K562 (cell line): ENCODE data around the gene VSTM2B. TPM values are rescaled to one million over a fixed set of nuclear protein-coding genes. Genes with fewer than 3 reads are reported as not detected.

Experiments used
- ASH1L ChIP-seq: fragments of 450-650 bp; IDR thresholded peaks from 2 replicates; pipeline ENCODE4 v1.6.1; 2018; ENCODE audit warnings: borderline replicate concordance, mild to moderate bottlenecking, low read depth; ENCODE audit not compliant: partially characterized antibody
- CBFA2T3 ChIP-seq: fragments of 450-650 bp; IDR thresholded peaks from 2 replicates; pipeline ENCODE4 v1.6.1; 2017
- CBX5 ChIP-seq: IDR thresholded peaks from 2 replicates; pipeline ENCODE4 v1.6.1; 2014; ENCODE audit warnings: low read depth, borderline replicate concordance
- CREM ChIP-seq: IDR thresholded peaks from 2 replicates; pipeline ENCODE4 v1.6.1; 2014; ENCODE audit warnings: antibody characterized with exemption, low read depth
- GATA2 ChIP-seq: sonication (generic); formaldehyde crosslinking; IDR thresholded peaks from 2 replicates; pipeline ENCODE4 v1.4.0; 2020; ENCODE audit warnings: mild to moderate bottlenecking, missing genetic modification reagents
- HMGN3 ChIP-seq: IDR thresholded peaks from 2 replicates; pipeline ENCODE4 v1.6.1; 2011; ENCODE audit warnings: borderline replicate concordance, low read depth, mild to moderate bottlenecking, mixed read lengths, low read length; ENCODE audit not compliant: insufficient read length; ENCODE audit errors: extremely low read depth
- IRF2 ChIP-seq: sonication (generic); formaldehyde crosslinking; IDR thresholded peaks from 2 replicates; pipeline ENCODE4 v1.8.1; 2022; ENCODE audit warnings: mild to moderate bottlenecking, missing genetic modification reagents
- KDM2B ChIP-seq: fragments of 250-450 bp; sonication (Bioruptor Pico); IDR thresholded peaks from 2 replicates; pipeline ENCODE4 v1.8.0; 2021; ENCODE audit warnings: mild to moderate bottlenecking, moderate library complexity
- MCM7 ChIP-seq, 2 experiments: fragments of 450-650 bp; IDR thresholded peaks; 2 replicates each; pipeline ENCODE4 v1.6.1; 2016 to 2018
- NEUROD1 ChIP-seq: fragments of 150-350 bp; IDR thresholded peaks from 2 replicates; pipeline ENCODE4 v1.6.1; 2014; ENCODE audit warnings: borderline replicate concordance, low read length, low read depth; ENCODE audit not compliant: partially characterized antibody
- NR1H2 ChIP-seq: sonication (generic); formaldehyde crosslinking; IDR thresholded peaks from 2 replicates; pipeline ENCODE4 v1.4.0; 2020; ENCODE audit warnings: mild to moderate bottlenecking, missing genetic modification reagents
- POLR2A ChIP-seq: fragments of 450-650 bp; conservative IDR thresholded peaks from 2 replicates; pipeline ENCODE4 v1.6.1; 2016
- POLR2G ChIP-seq: fragments of 200-400 bp; formaldehyde crosslinking; IDR thresholded peaks from 2 replicates; pipeline ENCODE4 v1.6.1; 2017; ENCODE audit warnings: low read depth, mild to moderate bottlenecking, antibody characterized with exemption, low read length, moderate library complexity
- RAD21 ChIP-seq, 2 experiments: fragments of 250-450 bp in 1 of 2; fragments of 450-650 bp in 1 of 2; sonication (Bioruptor Pico) in 1 of 2; formaldehyde crosslinking in 1 of 2; IDR thresholded peaks in 1 of 2; conservative IDR thresholded peaks in 1 of 2; 2 replicates each; pipeline versions ENCODE4 v1.4.0 to v1.8.0; 2020 to 2022; ENCODE audit warnings: mild to moderate bottlenecking in 2 of 2, moderate library complexity in 1 of 2
- SMAD1 ChIP-seq: fragments of 150-350 bp; IDR thresholded peaks from 2 replicates; pipeline ENCODE4 v1.6.1; 2014; ENCODE audit warnings: low read length, low read depth; ENCODE audit not compliant: partially characterized antibody
- ZBTB1 ChIP-seq: sonication (generic); formaldehyde crosslinking; IDR thresholded peaks from 2 replicates; pipeline ENCODE4 v1.8.1; 2023; ENCODE audit warnings: missing genetic modification reagents, low read depth, mild to moderate bottlenecking, borderline replicate concordance
- ZNF184 ChIP-seq: sonication (generic); formaldehyde crosslinking; IDR thresholded peaks from 2 replicates; pipeline ENCODE4 v1.5.0; 2020; ENCODE audit warnings: missing genetic modification reagents
- ZNF263 ChIP-seq: sonication (generic); formaldehyde crosslinking; IDR thresholded peaks from 2 replicates; pipeline ENCODE4 v1.8.0; 2022; ENCODE audit warnings: mild to moderate bottlenecking, missing genetic modification reagents, borderline replicate concordance
- ZNF764 ChIP-seq: fragments of 250-450 bp; sonication (Bioruptor Pico); IDR thresholded peaks from 2 replicates; pipeline ENCODE4 v1.4.0; 2020; ENCODE audit warnings: low read depth, mild to moderate bottlenecking, moderate library complexity
- polyA plus RNA-seq, 8 experiments: library from polyadenylated mRNA; depleted of rRNA in 4 of 8; stranded (reverse) in 5 of 8; unstranded in 3 of 8; fragments of >200 nt; fragmentation: Nextera tagmentation in 2 of 8; fragmentation: Illumina TruSeq in 1 of 8; extraction: Ambion mirVana in 2 of 8; extraction: Trizol in 1 of 8; gene quantifications; 2 replicates each; pipeline versions ENCODE4 v1.2.1 to v1.2.3, GENCODE V29; 2011 to 2014; ENCODE audit warnings: inconsistent platforms in 1 of 8, missing spikeins in 1 of 8
- total RNA-seq, 7 experiments: library from RNA; depleted of rRNA in 6 of 7; stranded (reverse); fragments of >200 nt in 6 of 7; fragmentation: Illumina TruSeq in 2 of 7; extraction: Trizol in 2 of 7; gene quantifications; 2 replicates each; pipeline versions ENCODE4 v1.2.1 to v1.2.3, GENCODE V29; 2011 to 2021; ENCODE audit warnings: low replicate concordance in 1 of 7
- TF ChIP-seq, protein P1 (sequence below): IDR thresholded peaks from 2 replicates; pipeline ENCODE4 v1.6.1; 2014; ENCODE audit warnings: antibody characterized with exemption
- TF ChIP-seq, protein P2 (sequence below): fragments of 200-400 bp; formaldehyde crosslinking; IDR thresholded peaks from 2 replicates; pipeline ENCODE4 v1.6.1; 2017; ENCODE audit warnings: mild to moderate bottlenecking, low read depth, low read length, moderate library complexity
- TF ChIP-seq, protein P3 (sequence below): IDR thresholded peaks from 3 replicates; pipeline ENCODE4 v1.6.1; 2011; ENCODE audit warnings: borderline replicate concordance, mild to moderate bottlenecking, moderate library complexity; ENCODE audit not compliant: insufficient read length; ENCODE audit errors: extremely low read depth

Gene VSTM2B
- total and polyA plus RNA-seq, 9 of the 15 experiments (the other 6 are each of a cell fraction or from before 2014, with no cell fraction given): not detected

DNA sequence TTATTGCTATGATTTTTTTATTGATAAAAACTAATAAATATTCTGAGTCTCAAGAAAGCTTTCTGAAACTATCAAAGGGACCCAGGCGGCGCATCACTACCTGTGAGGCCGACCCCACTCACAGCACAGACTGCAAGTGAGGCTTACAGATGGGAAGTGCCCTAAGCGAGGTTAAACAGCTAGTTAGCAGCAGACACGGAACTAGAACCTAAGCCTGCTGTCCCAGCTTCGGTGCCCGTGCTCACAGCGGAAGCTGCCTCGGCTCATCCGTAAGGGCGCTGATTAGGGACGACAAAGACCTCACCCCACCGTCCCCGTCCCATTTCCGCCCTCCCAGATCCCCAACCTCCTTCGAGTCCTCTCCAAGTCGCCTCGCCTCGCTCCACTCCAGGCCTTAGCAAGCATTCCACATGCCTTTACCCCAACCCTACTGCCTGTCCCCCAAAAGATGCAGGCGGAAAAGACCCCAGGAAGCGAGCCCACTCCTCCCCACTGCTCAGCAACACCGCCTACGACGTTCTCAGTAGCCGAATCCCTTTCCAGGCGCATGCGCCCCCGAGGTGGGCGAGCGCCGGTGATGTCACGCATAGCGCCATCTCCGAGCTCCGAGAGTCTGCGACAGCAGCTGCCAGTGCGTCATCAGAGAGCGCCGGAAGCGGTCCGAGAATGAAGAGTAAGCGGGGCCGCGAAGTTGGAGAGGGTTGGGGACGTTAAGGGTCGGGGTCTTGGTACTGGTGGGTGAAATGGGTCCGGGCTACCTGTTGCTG lies 80.0 kb downstream of the VSTM2B start, which contains the start of gene POP4 (continued):
- no peak for TF ChIP-seq CBFA2T3
- TF ChIP-seq RAD21 (CRISPR knock-in tag; conservative IDR thresholded peaks at IDR 0.05 in 1 of 2, IDR thresholded peaks at IDR 0.05 in 1 of 2): no peak
- peak; percentile 100 for TF ChIP-seq CREM
- TF ChIP-seq ASH1L: peak; percentile 45
- no peak for TF ChIP-seq NR1H2 (CRISPR knock-in tag)
- TF ChIP-seq POLR2A: peak; percentile 99
- peak; percentile 87 for TF ChIP-seq SMAD1
- no peak for TF ChIP-seq ZNF263 (CRISPR knock-in tag)
- TF ChIP-seq NEUROD1: peak; percentile 57
- peak; percentile 52; the same call in 1 of the 2 replicates for TF ChIP-seq KDM2B (CRISPR knock-in tag)
- no peak for TF ChIP-seq ZNF764
- 0 out of 2 replicates have a peak, but pooled peaks have one; percentile 53 for TF ChIP-seq ZBTB1 (CRISPR knock-in tag)
- TF ChIP-seq POLR2G: peak; percentile 97
- TF ChIP-seq, protein P1, sequence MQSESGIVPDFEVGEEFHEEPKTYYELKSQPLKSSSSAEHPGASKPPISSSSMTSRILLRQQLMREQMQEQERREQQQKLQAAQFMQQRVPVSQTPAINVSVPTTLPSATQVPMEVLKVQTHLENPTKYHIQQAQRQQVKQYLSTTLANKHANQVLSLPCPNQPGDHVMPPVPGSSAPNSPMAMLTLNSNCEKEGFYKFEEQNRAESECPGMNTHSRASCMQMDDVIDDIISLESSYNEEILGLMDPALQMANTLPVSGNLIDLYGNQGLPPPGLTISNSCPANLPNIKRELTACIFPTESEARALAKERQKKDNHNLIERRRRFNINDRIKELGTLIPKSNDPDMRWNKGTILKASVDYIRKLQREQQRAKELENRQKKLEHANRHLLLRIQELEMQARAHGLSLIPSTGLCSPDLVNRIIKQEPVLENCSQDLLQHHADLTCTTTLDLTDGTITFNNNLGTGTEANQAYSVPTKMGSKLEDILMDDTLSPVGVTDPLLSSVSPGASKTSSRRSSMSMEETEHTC: peak; percentile 14; the same call in 1 of the 2 replicates
- TF ChIP-seq MCM7 (IDR thresholded peaks at IDR 0.05): no peak
- no peak for TF ChIP-seq CBX5
- peak; percentile 25 for TF ChIP-seq HMGN3
- TF ChIP-seq, protein P2, sequence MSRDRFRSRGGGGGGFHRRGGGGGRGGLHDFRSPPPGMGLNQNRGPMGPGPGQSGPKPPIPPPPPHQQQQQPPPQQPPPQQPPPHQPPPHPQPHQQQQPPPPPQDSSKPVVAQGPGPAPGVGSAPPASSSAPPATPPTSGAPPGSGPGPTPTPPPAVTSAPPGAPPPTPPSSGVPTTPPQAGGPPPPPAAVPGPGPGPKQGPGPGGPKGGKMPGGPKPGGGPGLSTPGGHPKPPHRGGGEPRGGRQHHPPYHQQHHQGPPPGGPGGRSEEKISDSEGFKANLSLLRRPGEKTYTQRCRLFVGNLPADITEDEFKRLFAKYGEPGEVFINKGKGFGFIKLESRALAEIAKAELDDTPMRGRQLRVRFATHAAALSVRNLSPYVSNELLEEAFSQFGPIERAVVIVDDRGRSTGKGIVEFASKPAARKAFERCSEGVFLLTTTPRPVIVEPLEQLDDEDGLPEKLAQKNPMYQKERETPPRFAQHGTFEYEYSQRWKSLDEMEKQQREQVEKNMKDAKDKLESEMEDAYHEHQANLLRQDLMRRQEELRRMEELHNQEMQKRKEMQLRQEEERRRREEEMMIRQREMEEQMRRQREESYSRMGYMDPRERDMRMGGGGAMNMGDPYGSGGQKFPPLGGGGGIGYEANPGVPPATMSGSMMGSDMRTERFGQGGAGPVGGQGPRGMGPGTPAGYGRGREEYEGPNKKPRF: no peak
- TF ChIP-seq ZNF184: no peak
- TF ChIP-seq, protein P3, sequence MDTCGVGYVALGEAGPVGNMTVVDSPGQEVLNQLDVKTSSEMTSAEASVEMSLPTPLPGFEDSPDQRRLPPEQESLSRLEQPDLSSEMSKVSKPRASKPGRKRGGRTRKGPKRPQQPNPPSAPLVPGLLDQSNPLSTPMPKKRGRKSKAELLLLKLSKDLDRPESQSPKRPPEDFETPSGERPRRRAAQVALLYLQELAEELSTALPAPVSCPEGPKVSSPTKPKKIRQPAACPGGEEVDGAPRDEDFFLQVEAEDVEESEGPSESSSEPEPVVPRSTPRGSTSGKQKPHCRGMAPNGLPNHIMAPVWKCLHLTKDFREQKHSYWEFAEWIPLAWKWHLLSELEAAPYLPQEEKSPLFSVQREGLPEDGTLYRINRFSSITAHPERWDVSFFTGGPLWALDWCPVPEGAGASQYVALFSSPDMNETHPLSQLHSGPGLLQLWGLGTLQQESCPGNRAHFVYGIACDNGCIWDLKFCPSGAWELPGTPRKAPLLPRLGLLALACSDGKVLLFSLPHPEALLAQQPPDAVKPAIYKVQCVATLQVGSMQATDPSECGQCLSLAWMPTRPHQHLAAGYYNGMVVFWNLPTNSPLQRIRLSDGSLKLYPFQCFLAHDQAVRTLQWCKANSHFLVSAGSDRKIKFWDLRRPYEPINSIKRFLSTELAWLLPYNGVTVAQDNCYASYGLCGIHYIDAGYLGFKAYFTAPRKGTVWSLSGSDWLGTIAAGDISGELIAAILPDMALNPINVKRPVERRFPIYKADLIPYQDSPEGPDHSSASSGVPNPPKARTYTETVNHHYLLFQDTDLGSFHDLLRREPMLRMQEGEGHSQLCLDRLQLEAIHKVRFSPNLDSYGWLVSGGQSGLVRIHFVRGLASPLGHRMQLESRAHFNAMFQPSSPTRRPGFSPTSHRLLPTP: no peak
- TF ChIP-seq IRF2 (CRISPR knock-in tag): no peak
- TF ChIP-seq GATA2 (CRISPR knock-in tag): no peak
